KG1 (cell line): ENCODE results near the gene ARHGEF39.
A peak's percentile ranks its signal among the peaks of the same experiment; 100 is the strongest.
"Not testable (repeated sequence)": the region's sequence is repeated elsewhere in the genome, so short reads cannot be mapped to it uniquely, and the experiment has no call there.

Experiments used
- DNase-seq: peaks from one replicate; lab custom pipeline; 2025; lab: John Stamatoyannopoulos, UW

The ARHGEF39 gene

GRCh38 chr9:35650341-35651158, 14.4 kb downstream of the ARHGEF39 start, which contains the start of gene SIT1:
SIT1 (minus strand) TSS chr9:35650931; CDS start chr9:35650853, 78 bp downstream.
- no peak for DNase-seq

- no peak for DNase-seq
Observed at GRCh38 chr9:35649431-35650340, 15.3 kb downstream of the ARHGEF39 start.

- DNase-seq = peak; percentile 76
Observed at GRCh38 chr9:35646533-35647265, 18.3 kb downstream of the ARHGEF39 start.

GRCh38 chr9:35646153-35646532, 18.9 kb downstream of the ARHGEF39 start:
- DNase-seq = peak; percentile 40

- not testable (repeated sequence) for DNase-seq
Observed at GRCh38 chr9:35645736-35646135, 19.3 kb downstream of the ARHGEF39 start.

- no peak for DNase-seq
Observed at GRCh38 chr9:35643046-35643445, 21.9 kb downstream of the ARHGEF39 start.

GRCh38 chr9:35641478-35641877, 23.5 kb downstream of the ARHGEF39 start:
- not testable (repeated sequence) for DNase-seq

- DNase-seq = not testable (repeated sequence)
Observed at GRCh38 chr9:35640431-35640830, 24.6 kb downstream of the ARHGEF39 start.

GRCh38 chr9:35639631-35640030, 25.4 kb downstream of the ARHGEF39 start:
- DNase-seq = no peak

GRCh38 chr9:35639225-35639624, 25.8 kb downstream of the ARHGEF39 start:
- DNase-seq = not testable (repeated sequence)

- not testable (repeated sequence) for DNase-seq
Observed at GRCh38 chr9:35638751-35639150, 26.2 kb downstream of the ARHGEF39 start.

GRCh38 chr9:35637427-35637955, 27.5 kb downstream of the ARHGEF39 start:
- DNase-seq = not testable (repeated sequence)

GRCh38 chr9:35636877-35637246, 28.1 kb downstream of the ARHGEF39 start:
- not testable (repeated sequence) for DNase-seq

GRCh38 chr9:35636135-35636876, 28.7 kb downstream of the ARHGEF39 start:
- no peak for DNase-seq

GRCh38 chr9:35635730-35636129, 29.3 kb downstream of the ARHGEF39 start:
- no peak for DNase-seq

GRCh38 chr9:35629597-35629996, 35.4 kb downstream of the ARHGEF39 start:
- no peak for DNase-seq

GRCh38 chr9:35628389-35628991, 36.5 kb downstream of the ARHGEF39 start:
- DNase-seq = no peak

- no peak for DNase-seq
Observed at GRCh38 chr9:35627575-35627974, 37.4 kb downstream of the ARHGEF39 start.

GRCh38 chr9:35619800-35620158, 45.2 kb downstream of the ARHGEF39 start:
- DNase-seq = no peak
